Esophagus muscularis mucosa (tissue), 4 donors: Measurements from ENCODE around the gene PIGU. TPM values are rescaled to one million over a fixed set of nuclear protein-coding genes. Genes with fewer than 3 reads are reported as not detected.

Source experiments
- DNase-seq: peaks from one replicate; pipeline ENCODE4 v3.0.0-alpha.2; 2017; ENCODE audit errors: extremely low spot score
- H3K27ac ChIP-seq, 4 donors: fragments of 200-600 bp; sonication (generic); replicated peaks in 1 of 4; 1 replicate in 3 of 4; 2 replicates in 1 of 4; pipeline ENCODE4 v1.5.1; 2016 to 2019; ENCODE audit warnings: mild to moderate bottlenecking in 1 of 4
- H3K27me3 ChIP-seq, 4 donors: fragments of 200-600 bp; sonication (generic); one replicate each; pipeline versions ENCODE4 v1.5.1 to v1.6.0; 2016 to 2019
- H3K36me3 ChIP-seq, 4 donors: fragments of 200-600 bp; sonication (generic); one replicate each; pipeline ENCODE4 v1.5.1; 2016 to 2019
- H3K4me1 ChIP-seq, 4 donors: fragments of 200-600 bp; sonication (generic); one replicate each; pipeline ENCODE4 v1.5.1; 2016 to 2019
- H3K4me3 ChIP-seq, 4 donors: fragments of 200-600 bp; sonication (generic); 1 replicate in 2 of 4; 2 replicates in 2 of 4; pipeline ENCODE4 v1.5.1; 2016 to 2019; ENCODE audit warnings: mild to moderate bottlenecking in 4 of 4, moderate library complexity in 1 of 4
- H3K9me3 ChIP-seq, 4 donors: fragments of 200-600 bp; sonication (generic); 1 replicate in 3 of 4; 2 replicates in 1 of 4; pipeline ENCODE4 v1.5.1; 2016 to 2019
- EP300 ChIP-seq: sonication (generic); formaldehyde crosslinking; IDR thresholded peaks from one replicate; pipeline ENCODE4 v1.6.1; 2017; ENCODE audit warnings: antibody characterized with exemption
- POLR2A ChIP-seq: fragments of 450-650 bp; IDR thresholded peaks from one replicate; pipeline ENCODE4 v1.6.1; 2017; ENCODE audit warnings: antibody characterized with exemption, moderate library complexity, mild to moderate bottlenecking, low read depth
- POLR2AphosphoS5 ChIP-seq, 2 donors: sonication (generic); formaldehyde crosslinking; IDR thresholded peaks; one replicate each; pipeline ENCODE4 v1.6.1; 2017; ENCODE audit warnings: antibody characterized with exemption in 2 of 2
- whole genome bisulfite sequencing: methylation state at CpG from one replicate; pipeline ENCODE4 v1.1.5; 2018; 5-methylcytosine and 5-hydroxymethylcytosine counted together
- intact Hi-C: fragments of 100-400 bp; cut with DNase I; formaldehyde crosslinking; loops from one replicate; pipeline ENCODE4 v1.15.1; 2023
- total RNA-seq, 4 donors: library from RNA; depleted of rRNA; stranded (reverse); fragments of >200 nt; gene quantifications; one replicate each; pipeline versions ENCODE4 v1.1.0 to v1.2.1, GENCODE V29; 2016
- TF ChIP-seq, protein P1 (sequence below), 3 experiments: fragments of 200-600 bp in 2 of 3; fragments of 450-650 bp in 1 of 3; sonication (generic) in 2 of 3; IDR thresholded peaks; one replicate each; pipeline ENCODE4 v1.5.1; 2017 to 2019; ENCODE audit warnings: antibody characterized with exemption in 3 of 3, mild to moderate bottlenecking in 2 of 3, moderate library complexity in 1 of 3

PIGU gene
- total RNA-seq, 4 donors from 2014 or later = 9.1 to 10.8 (median 9.5) TPM

DNA sequence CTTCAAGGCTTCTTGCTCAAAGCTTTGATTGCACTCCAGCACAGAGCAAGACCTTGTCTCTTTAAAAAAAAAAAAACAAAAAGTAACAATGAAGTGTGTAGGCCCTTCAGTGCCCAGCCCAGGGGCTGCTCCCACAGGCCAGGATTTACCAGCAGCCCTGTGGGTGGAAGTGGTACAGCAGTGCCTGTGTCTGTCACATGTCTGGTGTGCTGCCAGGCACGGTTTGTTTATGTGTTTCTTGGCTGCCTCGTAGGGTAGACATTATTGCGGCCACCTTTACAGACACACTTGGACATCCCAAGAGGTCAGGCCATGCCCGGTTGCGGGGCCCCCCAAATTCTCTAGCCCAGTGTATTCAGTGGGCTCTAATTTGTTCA lies 148.0 kb downstream of the PIGU start:
- 45% methylated on average over 5 of the region's 5 CpGs for WGBS
- Histone ChIP-seq H3K4me3 (no peak overlapping the region), H3K27me3 (no peaks in the 10 kb centered on the region), H3K27ac (peak overlapping the region; percentile 15 to 48 (median 30)), H3K9me3 (no peaks in the 10 kb centered on the region), H3K4me1 (peaks cover 55 to 81% (median 67%) of the 10 kb centered on the region in 4 donors), H3K36me3 (peaks cover 11 to 72% (median 62%) of the 10 kb centered on the region in 4 donors)
- intact Hi-C loops = loop anchor here (10.0 kb wide), 1 partner anchor 214 kb away; no protein-coding TSS in a partner anchor
- no peak for DNase-seq
- TF ChIP-seq, protein P1, sequence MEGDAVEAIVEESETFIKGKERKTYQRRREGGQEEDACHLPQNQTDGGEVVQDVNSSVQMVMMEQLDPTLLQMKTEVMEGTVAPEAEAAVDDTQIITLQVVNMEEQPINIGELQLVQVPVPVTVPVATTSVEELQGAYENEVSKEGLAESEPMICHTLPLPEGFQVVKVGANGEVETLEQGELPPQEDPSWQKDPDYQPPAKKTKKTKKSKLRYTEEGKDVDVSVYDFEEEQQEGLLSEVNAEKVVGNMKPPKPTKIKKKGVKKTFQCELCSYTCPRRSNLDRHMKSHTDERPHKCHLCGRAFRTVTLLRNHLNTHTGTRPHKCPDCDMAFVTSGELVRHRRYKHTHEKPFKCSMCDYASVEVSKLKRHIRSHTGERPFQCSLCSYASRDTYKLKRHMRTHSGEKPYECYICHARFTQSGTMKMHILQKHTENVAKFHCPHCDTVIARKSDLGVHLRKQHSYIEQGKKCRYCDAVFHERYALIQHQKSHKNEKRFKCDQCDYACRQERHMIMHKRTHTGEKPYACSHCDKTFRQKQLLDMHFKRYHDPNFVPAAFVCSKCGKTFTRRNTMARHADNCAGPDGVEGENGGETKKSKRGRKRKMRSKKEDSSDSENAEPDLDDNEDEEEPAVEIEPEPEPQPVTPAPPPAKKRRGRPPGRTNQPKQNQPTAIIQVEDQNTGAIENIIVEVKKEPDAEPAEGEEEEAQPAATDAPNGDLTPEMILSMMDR (IDR thresholded peaks at IDR 0.05) = peak in 1 of 3 experiments; percentile 34
- peak in 1 of 2 donors; percentile 44 for TF ChIP-seq POLR2AphosphoS5 (IDR thresholded peaks at IDR 0.05)
- TF ChIP-seq POLR2A = no peak

DNA sequence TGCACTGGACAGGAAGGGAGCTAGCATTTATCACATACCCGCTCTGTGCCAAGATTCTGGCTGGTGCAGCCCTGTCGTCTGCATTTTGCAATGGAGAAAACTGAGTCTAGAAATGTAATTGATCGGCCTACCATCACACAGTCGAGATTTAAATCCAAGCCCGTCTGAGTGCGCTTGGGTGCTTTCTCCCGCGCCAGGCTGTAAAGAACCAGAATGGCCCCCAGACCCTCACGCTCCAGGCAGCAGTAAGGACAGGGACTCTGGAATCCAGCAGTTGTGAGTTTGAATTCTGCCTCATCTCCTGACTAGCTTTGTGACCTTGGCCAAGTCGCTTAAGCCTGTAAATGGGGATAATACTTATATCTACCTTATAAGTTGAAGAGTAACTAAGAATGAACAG lies 149.9 kb downstream of the PIGU start:
- H3K9me3 ChIP-seq = no peaks in the 10 kb centered on the region
- peaks cover 70 to 90% (median 83%) of the 10 kb centered on the region in 4 donors for H3K4me1 ChIP-seq
- peaks cover 11 to 53% (median 45%) of the 10 kb centered on the region in 4 donors for H3K36me3 ChIP-seq
- H3K4me3 ChIP-seq = no peak overlapping the region
- H3K27me3 ChIP-seq = no peaks in the 10 kb centered on the region
- 82% methylated on average over 2 of the region's 10 CpGs for WGBS
- H3K27ac ChIP-seq = peak overlapping the region; percentile 74 to 85 (median 84)
- intact Hi-C loops = loop anchor here (10.0 kb wide), 1 partner anchor 212 kb away; no protein-coding TSS in a partner anchor
- DNase-seq = no peak
- TF ChIP-seq POLR2AphosphoS5 (IDR thresholded peaks at IDR 0.05) (no peak), POLR2A (no peak), EP300 (no peak)
- TF ChIP-seq, protein P1 (IDR thresholded peaks at IDR 0.05) = no peak

DNA sequence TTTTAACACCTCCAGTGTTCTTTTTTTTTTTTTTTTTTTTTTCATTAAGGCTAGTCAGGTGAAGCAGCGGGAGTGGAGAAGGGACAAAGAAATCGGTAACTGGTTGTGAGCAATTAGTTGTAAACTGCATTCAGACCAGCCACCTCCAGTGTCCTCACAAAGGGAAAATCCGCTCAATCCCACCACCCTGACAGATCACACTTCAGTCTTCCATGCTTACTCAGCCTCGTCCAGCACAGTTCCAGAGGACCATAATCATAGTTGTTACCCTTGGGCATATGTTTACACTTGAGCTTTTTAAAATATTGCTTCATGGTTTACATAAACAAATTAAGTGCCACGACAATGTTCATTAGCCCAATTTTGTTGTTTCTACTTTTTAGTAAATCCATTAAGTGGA lies 150.4 kb downstream of the PIGU start:
- H3K27ac ChIP-seq = peak overlapping the region; percentile 74 to 85 (median 84)
- TF ChIP-seq POLR2A (no peak), EP300 (no peak), POLR2AphosphoS5 (IDR thresholded peaks at IDR 0.05) (no peak)
- TF ChIP-seq, protein P1 (IDR thresholded peaks at IDR 0.05) = no peak
- H3K4me1 ChIP-seq = peaks cover 70 to 90% (median 80%) of the 10 kb centered on the region in 4 donors
- intact Hi-C loops = loop anchor here (10.0 kb wide), 1 partner anchor 212 kb away; no protein-coding TSS in a partner anchor
- DNase-seq = no peak
- H3K9me3 ChIP-seq = no peaks in the 10 kb centered on the region
- peaks cover 11 to 50% (median 42%) of the 10 kb centered on the region in 4 donors for H3K36me3 ChIP-seq
- no peak overlapping the region for H3K4me3 ChIP-seq
- 64% methylated on average over 5 of the region's 5 CpGs for WGBS
- H3K27me3 ChIP-seq = no peaks in the 10 kb centered on the region

DNA sequence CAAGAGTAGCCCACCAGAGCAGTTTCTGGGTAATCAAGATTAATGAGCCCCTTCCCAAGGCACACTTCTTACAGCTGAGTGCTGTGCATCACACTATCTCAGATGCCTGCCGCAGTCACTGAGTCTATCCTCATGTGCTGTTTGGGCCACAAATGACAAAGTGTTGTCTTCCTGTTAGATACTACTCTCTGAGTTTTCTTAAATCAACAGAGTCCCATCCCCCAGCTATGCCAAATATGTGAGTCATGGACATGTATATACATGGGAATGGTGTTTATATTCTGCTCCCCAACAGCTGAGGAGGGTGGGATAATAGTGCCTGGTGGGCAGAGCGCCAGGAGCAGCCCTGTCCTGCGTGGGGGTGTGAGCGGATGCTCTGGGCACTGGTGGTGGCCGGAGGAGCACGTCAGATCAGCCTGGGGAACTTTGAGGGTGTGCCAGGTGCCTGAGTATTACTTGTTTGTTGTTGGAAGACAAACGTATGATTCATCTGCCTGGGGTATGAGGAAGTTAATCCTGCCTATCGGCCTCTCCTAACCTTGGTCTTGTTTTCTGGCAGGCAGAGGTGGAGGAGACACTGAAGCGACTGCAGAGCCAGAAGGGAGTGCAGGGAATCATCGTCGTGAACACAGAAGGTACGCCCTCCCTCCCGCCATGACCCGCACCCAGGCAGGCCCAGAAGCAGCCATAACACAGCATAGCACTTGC lies 151.0 kb downstream of the PIGU start:
- intact Hi-C loops = loop anchor here (10.0 kb wide), 1 partner anchor 211 kb away; no protein-coding TSS in a partner anchor
- H3K27ac ChIP-seq = peak overlapping the region; percentile 74 to 85 (median 84)
- H3K4me1 ChIP-seq = peaks cover 70 to 88% (median 82%) of the 10 kb centered on the region in 4 donors
- no peaks in the 10 kb centered on the region for H3K27me3 ChIP-seq
- 11% methylated on average over 14 of the region's 14 CpGs for WGBS
- TF ChIP-seq, protein P1 (IDR thresholded peaks at IDR 0.05) = no peak
- TF ChIP-seq POLR2AphosphoS5 (IDR thresholded peaks at IDR 0.05) = peak; percentile 78 to 80
- TF ChIP-seq EP300 = no peak
- peak overlapping the region in 1 of 4 donors; percentile 8 for H3K4me3 ChIP-seq
- peak; percentile 95 for DNase-seq
- H3K36me3 ChIP-seq = peaks cover 11 to 48% (median 39%) of the 10 kb centered on the region in 4 donors
- no peaks in the 10 kb centered on the region for H3K9me3 ChIP-seq
